Neural progenitor cell (in vitro differentiated cells): ENCODE data around the gene KLK2.

Source experiments
- EZH2 ChIP-seq: fragments of 200-600 bp; sonication (generic); IDR thresholded peaks from 2 replicates; pipeline ENCODE4 v1.6.1; 2017; ENCODE audit warnings: antibody characterized with exemption, mild to moderate bottlenecking, moderate library complexity
- EZH2phosphoT487 ChIP-seq: fragments of 200-600 bp; sonication (generic); IDR thresholded peaks from 2 replicates; pipeline ENCODE4 v1.6.1; 2017; ENCODE audit warnings: antibody characterized with exemption
- TF ChIP-seq, protein P1 (sequence below): fragments of 200-600 bp; sonication (generic); IDR thresholded peaks from 2 replicates; pipeline ENCODE4 v1.5.1; 2017; ENCODE audit warnings: antibody characterized with exemption, mild to moderate bottlenecking

DNA sequence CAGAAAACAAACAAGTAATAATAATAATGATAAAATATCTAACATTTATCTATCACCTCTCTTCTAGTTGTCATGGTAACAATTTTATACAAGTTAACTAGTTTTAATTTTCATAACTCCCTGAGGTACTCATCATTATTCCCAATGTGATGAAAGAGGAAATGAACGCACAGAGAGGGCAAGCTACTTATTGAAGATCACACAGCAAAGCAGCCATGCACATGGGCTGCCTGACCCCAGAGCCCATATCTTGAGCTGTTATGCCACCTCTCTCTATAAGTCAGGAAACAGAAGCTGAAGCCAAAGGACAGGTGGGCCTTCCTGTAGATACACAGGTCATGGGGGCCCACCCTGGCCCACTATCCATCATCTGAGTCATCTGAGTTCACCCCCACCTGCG lies 42.8 kb downstream of the KLK2 start:
- TF ChIP-seq, protein P1, sequence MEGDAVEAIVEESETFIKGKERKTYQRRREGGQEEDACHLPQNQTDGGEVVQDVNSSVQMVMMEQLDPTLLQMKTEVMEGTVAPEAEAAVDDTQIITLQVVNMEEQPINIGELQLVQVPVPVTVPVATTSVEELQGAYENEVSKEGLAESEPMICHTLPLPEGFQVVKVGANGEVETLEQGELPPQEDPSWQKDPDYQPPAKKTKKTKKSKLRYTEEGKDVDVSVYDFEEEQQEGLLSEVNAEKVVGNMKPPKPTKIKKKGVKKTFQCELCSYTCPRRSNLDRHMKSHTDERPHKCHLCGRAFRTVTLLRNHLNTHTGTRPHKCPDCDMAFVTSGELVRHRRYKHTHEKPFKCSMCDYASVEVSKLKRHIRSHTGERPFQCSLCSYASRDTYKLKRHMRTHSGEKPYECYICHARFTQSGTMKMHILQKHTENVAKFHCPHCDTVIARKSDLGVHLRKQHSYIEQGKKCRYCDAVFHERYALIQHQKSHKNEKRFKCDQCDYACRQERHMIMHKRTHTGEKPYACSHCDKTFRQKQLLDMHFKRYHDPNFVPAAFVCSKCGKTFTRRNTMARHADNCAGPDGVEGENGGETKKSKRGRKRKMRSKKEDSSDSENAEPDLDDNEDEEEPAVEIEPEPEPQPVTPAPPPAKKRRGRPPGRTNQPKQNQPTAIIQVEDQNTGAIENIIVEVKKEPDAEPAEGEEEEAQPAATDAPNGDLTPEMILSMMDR: no peak
- TF ChIP-seq EZH2: no peak
- no peak for TF ChIP-seq EZH2phosphoT487
